GM10266 (cell line): Measurements from ENCODE around the gene MAST3.

ENCODE experiments used
- DNase-seq: peaks from one replicate; pipeline ENCODE4 v3.0.0; 2012; ENCODE audit errors: extremely low spot score
- CTCF ChIP-seq: IDR thresholded peaks from 2 replicates; pipeline ENCODE4 v1.5.1; 2012; ENCODE audit warnings: mild to moderate bottlenecking, low read depth; ENCODE audit not compliant: control insufficient read depth, insufficient read depth; ENCODE audit errors: missing control alignments

Gene MAST3

GRCh38 chr19:18112989-18113478 lies 15.5 kb downstream of the MAST3 start:
- peak; percentile 87 for DNase-seq
- TF ChIP-seq CTCF = peak; percentile 87

GRCh38 chr19:18113827-18114226 lies 16.2 kb downstream of the MAST3 start:
- no peak for TF ChIP-seq CTCF
- no peak for DNase-seq

GRCh38 chr19:18114483-18114882 lies 16.9 kb downstream of the MAST3 start:
- no peak for DNase-seq
- no peak for TF ChIP-seq CTCF

DNA sequence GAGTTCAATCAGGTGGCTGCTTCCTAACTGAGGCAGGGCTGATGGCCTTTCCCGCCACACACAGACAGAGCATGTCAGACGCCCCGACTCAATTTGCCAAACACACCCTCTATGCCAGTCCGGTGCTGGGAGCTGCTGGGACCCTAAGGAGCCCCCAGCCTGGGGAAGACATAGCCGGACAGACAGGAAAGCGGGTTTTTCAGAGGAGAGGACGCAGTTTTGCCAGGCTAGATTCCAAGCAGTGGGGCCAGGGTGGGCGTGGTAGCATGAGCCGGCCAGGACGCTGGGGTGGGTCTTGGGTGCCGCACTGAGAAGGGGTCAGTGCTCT lies 19.8 kb downstream of the MAST3 start:
- no peak for TF ChIP-seq CTCF
- no peak for DNase-seq

- peak; percentile 100 for DNase-seq
- no peak for TF ChIP-seq CTCF
Observed at GRCh38 chr19:18117692-18118378, 20.3 kb downstream of the MAST3 start.

GRCh38 chr19:18118420-18119012 lies 20.9 kb downstream of the MAST3 start:
- no peak for TF ChIP-seq CTCF
- no peak for DNase-seq

GRCh38 chr19:18119013-18119716 lies 21.6 kb downstream of the MAST3 start:
- no peak for DNase-seq
- no peak for TF ChIP-seq CTCF
